ENCODE results near the gene SSTR3.
"Not testable (repeated sequence)": the region's sequence is repeated elsewhere in the genome, so short reads cannot be mapped to it uniquely, and the experiment has no call there.

The SSTR3 gene

GRCh38 chr22:37212174-37212906 lies at the start of gene SSTR3:
Gene SSTR3, minus strand, starts transcription at chr22:37212477. Its CDS starts 4,674 bp downstream, at chr22:37207803.
- DNase-seq, result no peak

GRCh38 chr22:37260901-37261336 lies 48.6 kb upstream of the SSTR3 start:
- DNase-seq, result peak; percentile 1

- no peak for DNase-seq
Observed at GRCh38 chr22:37260155-37260795, 48.0 kb upstream of the SSTR3 start.

- no peak for DNase-seq
Observed at GRCh38 chr22:37259540-37260029, 47.3 kb upstream of the SSTR3 start.

- DNase-seq, result no peak
Observed at GRCh38 chr22:37258753-37259401, 46.6 kb upstream of the SSTR3 start.

GRCh38 chr22:37258005-37258752 lies 45.9 kb upstream of the SSTR3 start:
- DNase-seq, result no peak

- no peak for DNase-seq
Observed at GRCh38 chr22:37256075-37256726, 43.9 kb upstream of the SSTR3 start.

- no peak for DNase-seq
Observed at GRCh38 chr22:37255558-37256006, 43.3 kb upstream of the SSTR3 start.

- no peak for DNase-seq
Observed at GRCh38 chr22:37254867-37255233, 42.6 kb upstream of the SSTR3 start.

GRCh38 chr22:37254209-37254866 lies 42.1 kb upstream of the SSTR3 start:
- no peak for DNase-seq

GRCh38 chr22:37253126-37253660 lies 40.9 kb upstream of the SSTR3 start:
- DNase-seq, result no peak

- DNase-seq, result not testable (repeated sequence)
Observed at GRCh38 chr22:37251836-37252235, 39.6 kb upstream of the SSTR3 start.

GRCh38 chr22:37249986-37250385 lies 37.7 kb upstream of the SSTR3 start:
- no peak for DNase-seq

GRCh38 chr22:37248251-37248650 lies 36.0 kb upstream of the SSTR3 start:
- no peak for DNase-seq

GRCh38 chr22:37245740-37246139 lies 33.5 kb upstream of the SSTR3 start:
- no peak for DNase-seq

GRCh38 chr22:37244922-37245722 lies 32.8 kb upstream of the SSTR3 start:
- DNase-seq, result no peak

GRCh38 chr22:37244114-37244921 lies 32.0 kb upstream of the SSTR3 start, which contains the start of gene RAC2:
Gene RAC2, minus strand, starts transcription at chr22:37244269. Its CDS starts 121 bp downstream, at chr22:37244148.
- no peak for DNase-seq

GRCh38 chr22:37243402-37244113 lies 31.3 kb upstream of the SSTR3 start:
- DNase-seq, result no peak

GRCh38 chr22:37242395-37242918 lies 30.2 kb upstream of the SSTR3 start:
- no peak for DNase-seq
